ENCODE data around the gene LPP.

The LPP gene

GRCh38 chr3:188331166-188331565 lies 177.2 kb downstream of the LPP start:
- H3K36me3 ChIP-seq (ENCODE audit: insufficient read depth, low read length), result no peaks in the 10 kb centered on the region
- no peaks in the 10 kb centered on the region for H3K4me1 ChIP-seq (ENCODE audit: insufficient read depth, low read length)
- H3K9ac ChIP-seq (ENCODE audit: low read depth, low read length), result no peak overlapping the region
- H3K9me3 ChIP-seq (ENCODE audit: control insufficient read depth, insufficient read depth, low read length), result no peaks in the 10 kb centered on the region

GRCh38 chr3:188332085-188332484 lies 178.1 kb downstream of the LPP start:
- no peaks in the 10 kb centered on the region for H3K4me1 ChIP-seq (ENCODE audit: insufficient read depth, low read length)
- no peaks in the 10 kb centered on the region for H3K36me3 ChIP-seq (ENCODE audit: insufficient read depth, low read length)
- no peak overlapping the region for H3K9ac ChIP-seq (ENCODE audit: low read depth, low read length)
- no peaks in the 10 kb centered on the region for H3K9me3 ChIP-seq (ENCODE audit: control insufficient read depth, insufficient read depth, low read length)

GRCh38 chr3:188335656-188336055 lies 181.7 kb downstream of the LPP start:
- H3K9ac ChIP-seq (ENCODE audit: low read depth, low read length), result no peak overlapping the region
- peaks cover 4% of the 10 kb centered on the region; the same call in 1 of the 2 replicates for H3K4me1 ChIP-seq (ENCODE audit: insufficient read depth, low read length)

GRCh38 chr3:188336178-188336577 lies 182.2 kb downstream of the LPP start:
- no peak overlapping the region for H3K9ac ChIP-seq (ENCODE audit: low read depth, low read length)
- H3K36me3 ChIP-seq (ENCODE audit: insufficient read depth, low read length), result no peaks in the 10 kb centered on the region
- peaks cover 4% of the 10 kb centered on the region; the same call in 1 of the 2 replicates for H3K4me1 ChIP-seq (ENCODE audit: insufficient read depth, low read length)
- no peaks in the 10 kb centered on the region for H3K9me3 ChIP-seq (ENCODE audit: control insufficient read depth, insufficient read depth, low read length)

More at GRCh38 chr3:188335656-188336055, 181.7 kb downstream of the LPP start:
- H3K9me3 ChIP-seq (ENCODE audit: control insufficient read depth, insufficient read depth, low read length), result no peaks in the 10 kb centered on the region
- H3K36me3 ChIP-seq (ENCODE audit: insufficient read depth, low read length), result no peaks in the 10 kb centered on the region

GRCh38 chr3:188337232-188337631 lies 183.3 kb downstream of the LPP start:
- Histone ChIP-seq H3K9ac (ENCODE audit: low read depth, low read length) (no peak overlapping the region), H3K9me3 (ENCODE audit: control insufficient read depth, insufficient read depth, low read length) (no peaks in the 10 kb centered on the region), H3K4me1 (ENCODE audit: insufficient read depth, low read length) (peaks cover 4% of the 10 kb centered on the region; the same call in 1 of the 2 replicates), H3K36me3 (ENCODE audit: insufficient read depth, low read length) (no peaks in the 10 kb centered on the region)

- H3K36me3 ChIP-seq (ENCODE audit: insufficient read depth, low read length), result no peaks in the 10 kb centered on the region
- H3K9ac ChIP-seq (ENCODE audit: low read depth, low read length), result no peak overlapping the region
These were observed 184.1 kb downstream of the LPP start for GRCh38 chr3:188338086-188338485.

GRCh38 chr3:188339410-188340295 lies 185.7 kb downstream of the LPP start:
- peaks cover 4% of the 10 kb centered on the region; the same call in 1 of the 2 replicates for H3K4me1 ChIP-seq (ENCODE audit: insufficient read depth, low read length)
- H3K9ac ChIP-seq (ENCODE audit: low read depth, low read length), result no peak overlapping the region
- no peaks in the 10 kb centered on the region for H3K36me3 ChIP-seq (ENCODE audit: insufficient read depth, low read length)
- no peaks in the 10 kb centered on the region for H3K9me3 ChIP-seq (ENCODE audit: control insufficient read depth, insufficient read depth, low read length)

More at GRCh38 chr3:188338086-188338485, 184.1 kb downstream of the LPP start:
- Histone ChIP-seq H3K4me1 (ENCODE audit: insufficient read depth, low read length) (peaks cover 4% of the 10 kb centered on the region; the same call in 1 of the 2 replicates), H3K9me3 (ENCODE audit: control insufficient read depth, insufficient read depth, low read length) (no peaks in the 10 kb centered on the region)

- Histone ChIP-seq H3K4me1 (ENCODE audit: insufficient read depth, low read length) (peaks cover 4% of the 10 kb centered on the region; the same call in 1 of the 2 replicates), H3K9ac (ENCODE audit: low read depth, low read length) (no peak overlapping the region), H3K9me3 (ENCODE audit: control insufficient read depth, insufficient read depth, low read length) (no peaks in the 10 kb centered on the region), H3K36me3 (ENCODE audit: insufficient read depth, low read length) (no peaks in the 10 kb centered on the region)
These were observed 187.5 kb downstream of the LPP start for GRCh38 chr3:188341501-188341900.

GRCh38 chr3:188342991-188343732 lies 189.2 kb downstream of the LPP start:
- Histone ChIP-seq H3K9me3 (ENCODE audit: control insufficient read depth, insufficient read depth, low read length) (no peaks in the 10 kb centered on the region), H3K36me3 (ENCODE audit: insufficient read depth, low read length) (no peaks in the 10 kb centered on the region), H3K4me1 (ENCODE audit: insufficient read depth, low read length) (peaks cover 4% of the 10 kb centered on the region; the same call in 1 of the 2 replicates), H3K9ac (ENCODE audit: low read depth, low read length) (no peak overlapping the region)

- Histone ChIP-seq H3K36me3 (ENCODE audit: insufficient read depth, low read length) (no peaks in the 10 kb centered on the region; the same call in 1 of the 2 replicates), H3K9me3 (ENCODE audit: control insufficient read depth, insufficient read depth, low read length) (no peaks in the 10 kb centered on the region), H3K4me1 (ENCODE audit: insufficient read depth, low read length) (peaks cover 10% of the 10 kb centered on the region), H3K9ac (ENCODE audit: low read depth, low read length) (no peak overlapping the region)
These were observed 189.9 kb downstream of the LPP start for GRCh38 chr3:188343894-188344293.

GRCh38 chr3:188345223-188345622 lies 191.3 kb downstream of the LPP start:
- Histone ChIP-seq H3K9me3 (ENCODE audit: control insufficient read depth, insufficient read depth, low read length) (no peaks in the 10 kb centered on the region), H3K36me3 (ENCODE audit: insufficient read depth, low read length) (no peaks in the 10 kb centered on the region; the same call in 1 of the 2 replicates), H3K9ac (ENCODE audit: low read depth, low read length) (no peak overlapping the region), H3K4me1 (ENCODE audit: insufficient read depth, low read length) (peaks cover 7% of the 10 kb centered on the region)

- H3K36me3 ChIP-seq (ENCODE audit: insufficient read depth, low read length), result no peaks in the 10 kb centered on the region; the same call in 1 of the 2 replicates
- no peaks in the 10 kb centered on the region for H3K9me3 ChIP-seq (ENCODE audit: control insufficient read depth, insufficient read depth, low read length)
- H3K4me1 ChIP-seq (ENCODE audit: insufficient read depth, low read length), result peaks cover 7% of the 10 kb centered on the region
- H3K9ac ChIP-seq (ENCODE audit: low read depth, low read length), result no peak overlapping the region
These were observed 194.7 kb downstream of the LPP start for GRCh38 chr3:188348435-188349244.

GRCh38 chr3:188349351-188349901 lies 195.5 kb downstream of the LPP start:
- no peaks in the 10 kb centered on the region; the same call in 1 of the 2 replicates for H3K36me3 ChIP-seq (ENCODE audit: insufficient read depth, low read length)
- peaks cover 7% of the 10 kb centered on the region for H3K4me1 ChIP-seq (ENCODE audit: insufficient read depth, low read length)
- H3K9ac ChIP-seq (ENCODE audit: low read depth, low read length), result no peak overlapping the region
- no peaks in the 10 kb centered on the region for H3K9me3 ChIP-seq (ENCODE audit: control insufficient read depth, insufficient read depth, low read length)
